A673 (cell line): ENCODE data around the gene TSPAN10.

Experiments
- CTCF ChIP-seq: fragments of 300-800, 200-600 bp; sonication (generic); conservative IDR thresholded peaks from 2 replicates; pipeline ENCODE4 v1.5.1; 2017; ENCODE audit warnings: low read depth, mild to moderate bottlenecking, antibody characterized with exemption, low read length, moderate library complexity, mixed read lengths
- EZH2 ChIP-seq: fragments of 200-600 bp; sonication (generic); IDR thresholded peaks from 2 replicates; pipeline ENCODE4 v1.6.1; 2017; ENCODE audit warnings: borderline replicate concordance, low read depth, mild to moderate bottlenecking, mixed read lengths, antibody characterized with exemption, low read length; ENCODE audit not compliant: poor library complexity, severe bottlenecking

GRCh38 chr17:81696218-81696941 is 59.4 kb downstream of the TSPAN10 start:
- no peak for TF ChIP-seq CTCF
- TF ChIP-seq EZH2: no peak
